Nasal cavity respiratory epithelium epithelial cell of viscerocranial mucosa (primary cell): ENCODE results near the gene ARHGEF37. TPM values are rescaled to one million over a fixed set of nuclear protein-coding genes. Genes with fewer than 3 reads are reported as not detected.

ENCODE experiments used
- total RNA-seq: library from RNA; depleted of rRNA; stranded (reverse); fragments of >200 nt; gene quantifications from 2 replicates; pipeline ENCODE4 v1.2.3, GENCODE V29; 2014

Gene ARHGEF37
- total RNA-seq = 17.4 and 41.8 TPM in 2 replicates

GRCh38 chr5:149581192-149581861, at the start of gene ARHGEF37:
Gene ARHGEF37, plus strand, starts transcription at chr5:149581498. Its CDS starts 16,272 bp downstream, at chr5:149597770.

DNA sequence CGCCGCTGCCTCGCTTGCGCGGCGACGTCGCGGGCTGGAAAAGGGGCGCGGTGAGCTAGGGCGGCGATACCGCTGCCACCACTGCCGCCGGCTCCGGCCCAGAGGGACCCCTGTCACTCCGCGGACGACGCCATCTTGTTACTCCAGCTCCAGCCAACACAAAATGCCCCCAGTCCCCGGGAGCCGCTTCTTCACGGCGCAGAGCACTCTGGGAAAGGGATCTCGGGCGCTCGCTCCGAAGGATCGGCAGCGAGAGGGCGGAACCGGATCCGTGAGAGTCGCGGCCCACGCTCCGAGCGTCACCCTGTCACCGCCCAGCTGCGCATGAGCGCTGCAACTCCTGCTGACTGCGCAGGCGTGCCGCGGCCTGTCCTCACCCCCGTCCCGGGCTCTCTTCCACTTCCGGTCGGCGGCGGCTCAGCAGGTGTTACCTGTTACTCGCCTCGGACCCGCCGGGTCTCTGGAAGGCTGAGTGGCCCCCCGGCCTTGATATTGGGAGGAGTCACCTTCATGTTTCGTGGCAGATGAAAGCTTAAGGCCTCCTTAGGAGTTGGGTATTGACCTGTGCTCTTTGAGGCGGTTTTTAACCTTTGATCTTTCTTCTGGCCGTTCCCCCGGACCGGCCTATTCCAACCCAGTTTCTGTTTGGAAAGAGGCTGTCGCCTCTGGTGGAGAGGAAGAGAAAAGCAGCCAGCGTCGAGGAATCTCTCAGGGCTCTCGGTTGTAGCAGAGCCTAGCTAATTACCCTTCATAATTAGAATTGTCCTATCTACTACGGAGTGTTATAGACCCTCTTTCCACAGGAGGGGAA, 29.9 kb upstream of the ARHGEF37 start, which contains the start of gene CSNK1A1:
CSNK1A1 (minus strand) TSS at position 213 of the 811 bp plus-strand sequence. CDS start 475 bp downstream, outside the sequence.

Other genes with a start within 250 kb of the ARHGEF37 start
- gene GRPEL2, start 236.0 kb upstream of the ARHGEF37 start, total RNA-seq = 51.9 and 85.4 TPM in 2 replicates
- 10.3 and 12.3 TPM in 2 replicates for gene PCYOX1L, start 223.5 kb upstream of the ARHGEF37 start, total RNA-seq
- gene IL17B, start 202.2 kb upstream of the ARHGEF37 start, total RNA-seq = not detected in 2 replicates
- gene CSNK1A1, start 30.1 kb upstream of the ARHGEF37 start, total RNA-seq = 820 and 869 TPM in 2 replicates
- 2.7 and 8.5 TPM in 2 replicates for gene PPARGC1B, start 148.8 kb downstream of the ARHGEF37 start, total RNA-seq